OCI-LY1 (cell line): Measurements from ENCODE around the gene SEPTIN10.

Experiments used
- EZH2 ChIP-seq: fragments of 200-600 bp; sonication (generic), shearing (Covaris generic); IDR thresholded peaks from 2 replicates; pipeline ENCODE4 v1.8.0; 2017; ENCODE audit warnings: borderline replicate concordance, mixed run types, mild to moderate bottlenecking, antibody characterized with exemption, low read length, moderate library complexity, mixed read lengths
- TF ChIP-seq, protein P1 (sequence below): fragments of 200-600 bp; sonication (generic), shearing (Covaris generic); IDR thresholded peaks from 2 replicates; pipeline ENCODE4 v1.5.1; 2017; ENCODE audit warnings: mild to moderate bottlenecking, antibody characterized with exemption, low read length, moderate library complexity, mixed read lengths

DNA sequence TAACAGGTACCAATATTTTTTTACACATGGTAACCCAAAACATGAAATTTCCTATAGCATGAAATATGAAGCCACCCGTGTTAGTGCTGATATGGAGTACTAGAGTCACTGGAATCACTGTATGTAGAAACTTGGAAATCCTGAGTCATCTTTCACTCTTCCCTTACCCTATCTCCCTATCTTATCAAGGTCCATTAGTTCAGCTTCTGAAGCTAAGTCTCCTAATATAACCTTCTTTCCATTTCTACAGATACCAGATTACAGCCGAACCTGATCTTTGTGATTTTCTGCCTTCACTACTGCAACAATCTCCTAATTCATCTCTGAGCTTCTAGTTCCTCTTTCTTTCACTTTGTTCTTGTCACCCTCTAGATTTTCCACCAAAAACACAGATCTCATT, 59.0 kb downstream of the SEPTIN10 start:
- TF ChIP-seq EZH2, result no peak
- TF ChIP-seq, protein P1, sequence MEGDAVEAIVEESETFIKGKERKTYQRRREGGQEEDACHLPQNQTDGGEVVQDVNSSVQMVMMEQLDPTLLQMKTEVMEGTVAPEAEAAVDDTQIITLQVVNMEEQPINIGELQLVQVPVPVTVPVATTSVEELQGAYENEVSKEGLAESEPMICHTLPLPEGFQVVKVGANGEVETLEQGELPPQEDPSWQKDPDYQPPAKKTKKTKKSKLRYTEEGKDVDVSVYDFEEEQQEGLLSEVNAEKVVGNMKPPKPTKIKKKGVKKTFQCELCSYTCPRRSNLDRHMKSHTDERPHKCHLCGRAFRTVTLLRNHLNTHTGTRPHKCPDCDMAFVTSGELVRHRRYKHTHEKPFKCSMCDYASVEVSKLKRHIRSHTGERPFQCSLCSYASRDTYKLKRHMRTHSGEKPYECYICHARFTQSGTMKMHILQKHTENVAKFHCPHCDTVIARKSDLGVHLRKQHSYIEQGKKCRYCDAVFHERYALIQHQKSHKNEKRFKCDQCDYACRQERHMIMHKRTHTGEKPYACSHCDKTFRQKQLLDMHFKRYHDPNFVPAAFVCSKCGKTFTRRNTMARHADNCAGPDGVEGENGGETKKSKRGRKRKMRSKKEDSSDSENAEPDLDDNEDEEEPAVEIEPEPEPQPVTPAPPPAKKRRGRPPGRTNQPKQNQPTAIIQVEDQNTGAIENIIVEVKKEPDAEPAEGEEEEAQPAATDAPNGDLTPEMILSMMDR, result no peak
